OCI-LY3 (cell line): ENCODE measurements around the gene TRIM39.

Experiments used
- H2AFZ ChIP-seq: fragments of 200-600, 300-600 bp; shearing (Covaris generic); 2 replicates; pipeline ENCODE4 v1.6.0; 2014; ENCODE audit warnings: antibody characterized with exemption, low read depth, low read length
- H3K27ac ChIP-seq: fragments of 200-600, 300-600 bp; sonication (generic); 2 replicates; pipeline ENCODE4 v1.5.1; 2014; ENCODE audit warnings: mild to moderate bottlenecking, low read length, moderate library complexity, mixed read lengths
- H3K27me3 ChIP-seq: fragments of 200-600, 300-600 bp; sonication (generic); 2 replicates; pipeline ENCODE4 v1.6.1; 2014; ENCODE audit warnings: low read depth, low read length, mixed read lengths
- H3K36me3 ChIP-seq: fragments of 200-600, 300-600 bp; sonication (generic); replicated peaks from 2 replicates; pipeline ENCODE3; 2014; ENCODE audit warnings: low read depth, low read length, mixed read lengths
- H3K4me1 ChIP-seq: fragments of 300-600, 200-600 bp; sonication (generic); 2 replicates; pipeline ENCODE4 v1.6.1; 2014; ENCODE audit warnings: low read length, mixed read lengths
- H3K4me2 ChIP-seq: fragments of 200-600, 300-600 bp; sonication (generic); 2 replicates; pipeline ENCODE4 v1.6.1; 2014; ENCODE audit warnings: low read length, mixed read lengths
- H3K4me3 ChIP-seq: fragments of 300-600, 200-600 bp; sonication (generic); 2 replicates; pipeline ENCODE4 v1.5.1; 2014; ENCODE audit warnings: antibody characterized with exemption, mild to moderate bottlenecking, low read length, moderate library complexity
- H3K79me2 ChIP-seq: fragments of 300-600, 200-600 bp; shearing (Covaris generic); 2 replicates; pipeline ENCODE4 v1.6.1; 2014; ENCODE audit warnings: mild to moderate bottlenecking, low read length, mixed read lengths
- H3K9ac ChIP-seq: fragments of 300-600, 200-600 bp; shearing (Covaris generic); 2 replicates; pipeline ENCODE4 v1.6.0; 2014; ENCODE audit warnings: mild to moderate bottlenecking, low read length, moderate library complexity
- H3K9me3 ChIP-seq: fragments of 200-600, 300-600 bp; shearing (Covaris generic); 2 replicates; pipeline ENCODE4 v1.6.1; 2014; ENCODE audit warnings: low read length, mixed read lengths; ENCODE audit not compliant: insufficient read depth
- H4K20me1 ChIP-seq: fragments of 200-600, 300-600 bp; sonication (generic); 2 replicates; pipeline ENCODE4 v1.6.1; 2016; ENCODE audit warnings: low read length, mixed read lengths; ENCODE audit not compliant: insufficient read depth
- EZH2phosphoT487 ChIP-seq: fragments of 200-600 bp; shearing (Covaris generic); IDR thresholded peaks from 2 replicates; pipeline ENCODE4 v1.6.1; 2018; ENCODE audit warnings: antibody characterized with exemption, mixed run types, low read depth
- TF ChIP-seq, protein P1 (sequence below): fragments of 200-600, 300-600 bp; sonication (generic); IDR thresholded peaks from 2 replicates; pipeline ENCODE4 v1.5.1; 2014; ENCODE audit warnings: antibody characterized with exemption, low read length, low read depth

Gene TRIM39

GRCh38 chr6:30311671-30312070 is 15.1 kb upstream of the TRIM39 start:
- H2AFZ ChIP-seq, result no peak overlapping the region
- H3K27me3 ChIP-seq, result no peaks in the 10 kb centered on the region
- H4K20me1 ChIP-seq, result peaks cover 24% of the 10 kb centered on the region
- TF ChIP-seq, protein P1, sequence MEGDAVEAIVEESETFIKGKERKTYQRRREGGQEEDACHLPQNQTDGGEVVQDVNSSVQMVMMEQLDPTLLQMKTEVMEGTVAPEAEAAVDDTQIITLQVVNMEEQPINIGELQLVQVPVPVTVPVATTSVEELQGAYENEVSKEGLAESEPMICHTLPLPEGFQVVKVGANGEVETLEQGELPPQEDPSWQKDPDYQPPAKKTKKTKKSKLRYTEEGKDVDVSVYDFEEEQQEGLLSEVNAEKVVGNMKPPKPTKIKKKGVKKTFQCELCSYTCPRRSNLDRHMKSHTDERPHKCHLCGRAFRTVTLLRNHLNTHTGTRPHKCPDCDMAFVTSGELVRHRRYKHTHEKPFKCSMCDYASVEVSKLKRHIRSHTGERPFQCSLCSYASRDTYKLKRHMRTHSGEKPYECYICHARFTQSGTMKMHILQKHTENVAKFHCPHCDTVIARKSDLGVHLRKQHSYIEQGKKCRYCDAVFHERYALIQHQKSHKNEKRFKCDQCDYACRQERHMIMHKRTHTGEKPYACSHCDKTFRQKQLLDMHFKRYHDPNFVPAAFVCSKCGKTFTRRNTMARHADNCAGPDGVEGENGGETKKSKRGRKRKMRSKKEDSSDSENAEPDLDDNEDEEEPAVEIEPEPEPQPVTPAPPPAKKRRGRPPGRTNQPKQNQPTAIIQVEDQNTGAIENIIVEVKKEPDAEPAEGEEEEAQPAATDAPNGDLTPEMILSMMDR, result no peak
- TF ChIP-seq EZH2phosphoT487, result no peak
- H3K36me3 ChIP-seq, result peaks cover 31% of the 10 kb centered on the region
- no peaks in the 10 kb centered on the region for H3K9me3 ChIP-seq
- no peaks in the 10 kb centered on the region for H3K4me1 ChIP-seq
- no peak overlapping the region for H3K9ac ChIP-seq
- peaks cover 88% of the 10 kb centered on the region for H3K79me2 ChIP-seq
- no peak overlapping the region for H3K4me3 ChIP-seq
- H3K27ac ChIP-seq, result no peak overlapping the region
- H3K4me2 ChIP-seq, result no peak overlapping the region

DNA sequence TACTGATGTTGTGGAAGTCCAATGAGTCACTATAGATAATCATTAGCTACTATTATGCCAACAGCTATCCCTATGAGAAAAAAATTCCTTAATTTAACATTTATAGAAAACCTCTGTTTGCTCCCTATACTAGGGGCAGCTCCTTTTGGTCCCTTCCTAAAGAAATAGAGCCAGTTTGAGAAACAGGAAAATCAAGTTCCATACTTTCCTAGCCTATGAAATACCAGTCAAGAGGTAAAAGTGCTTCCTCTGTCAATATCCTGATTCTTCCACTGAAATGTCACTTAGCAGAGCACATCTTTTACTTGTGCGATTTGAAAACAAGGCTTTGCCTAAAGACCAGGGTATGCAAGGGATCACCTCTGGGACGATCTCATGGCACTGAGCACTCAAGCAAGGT is 14.5 kb upstream of the TRIM39 start:
- Histone ChIP-seq H3K27me3 (no peaks in the 10 kb centered on the region), H2AFZ (no peak overlapping the region), H4K20me1 (peaks cover 20% of the 10 kb centered on the region), H3K27ac (no peak overlapping the region), H3K4me2 (no peak overlapping the region), H3K36me3 (peaks cover 31% of the 10 kb centered on the region), H3K9me3 (no peaks in the 10 kb centered on the region), H3K9ac (no peak overlapping the region), H3K4me1 (no peaks in the 10 kb centered on the region), H3K4me3 (no peak overlapping the region), H3K79me2 (peaks cover 87% of the 10 kb centered on the region)
- no peak for TF ChIP-seq EZH2phosphoT487
- TF ChIP-seq, protein P1, result no peak

GRCh38 chr6:30312676-30313321 is 13.9 kb upstream of the TRIM39 start:
- Histone ChIP-seq H4K20me1 (peaks cover 22% of the 10 kb centered on the region), H3K9ac (no peak overlapping the region), H3K36me3 (peaks cover 28% of the 10 kb centered on the region), H3K4me3 (no peak overlapping the region), H3K4me2 (no peak overlapping the region), H2AFZ (no peak overlapping the region), H3K79me2 (peaks cover 87% of the 10 kb centered on the region), H3K9me3 (no peaks in the 10 kb centered on the region), H3K27me3 (no peaks in the 10 kb centered on the region), H3K4me1 (no peaks in the 10 kb centered on the region), H3K27ac (no peak overlapping the region)
- no peak for TF ChIP-seq EZH2phosphoT487
- TF ChIP-seq, protein P1, result no peak

DNA sequence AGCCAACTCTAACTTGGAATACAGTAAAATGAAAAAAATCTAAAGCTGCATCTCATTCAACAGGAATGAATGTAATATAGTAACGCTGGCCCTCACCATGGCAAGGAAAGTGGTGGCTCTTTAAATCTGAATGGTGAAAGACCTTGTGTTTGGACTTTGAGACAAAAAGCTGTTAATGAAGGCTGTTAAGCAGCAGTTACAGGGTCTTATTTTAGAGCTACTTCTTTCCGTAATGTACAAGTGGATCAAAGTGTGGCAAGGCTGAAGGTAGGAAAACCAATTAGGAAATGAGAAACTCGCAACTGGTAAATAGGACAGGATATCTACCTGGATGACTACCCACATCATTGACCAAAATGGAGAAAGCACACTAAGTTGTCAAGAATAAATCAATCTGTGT is 11.6 kb upstream of the TRIM39 start:
- H3K27ac ChIP-seq, result no peak overlapping the region
- H3K9me3 ChIP-seq, result no peaks in the 10 kb centered on the region
- peaks cover 28% of the 10 kb centered on the region for H4K20me1 ChIP-seq
- H3K4me1 ChIP-seq, result no peaks in the 10 kb centered on the region
- no peak overlapping the region for H2AFZ ChIP-seq
- no peaks in the 10 kb centered on the region for H3K27me3 ChIP-seq
- no peak overlapping the region for H3K4me2 ChIP-seq
- no peak overlapping the region for H3K4me3 ChIP-seq
- peaks cover 21% of the 10 kb centered on the region for H3K36me3 ChIP-seq
- no peak for TF ChIP-seq EZH2phosphoT487
- TF ChIP-seq, protein P1, result no peak
- no peak overlapping the region for H3K9ac ChIP-seq
- H3K79me2 ChIP-seq, result peaks cover 92% of the 10 kb centered on the region
